Activated CD4-positive, CD25-positive, alpha-beta regulatory T cell (primary cell): Measurements from ENCODE around the gene CLTB.
A peak's percentile ranks its signal among the peaks of the same experiment; 100 is the strongest.

ENCODE experiments used
- DNase-seq, 4 experiments: peaks; one replicate each; lab custom pipeline; 2025; lab: John Stamatoyannopoulos, UW

Gene CLTB

DNA sequence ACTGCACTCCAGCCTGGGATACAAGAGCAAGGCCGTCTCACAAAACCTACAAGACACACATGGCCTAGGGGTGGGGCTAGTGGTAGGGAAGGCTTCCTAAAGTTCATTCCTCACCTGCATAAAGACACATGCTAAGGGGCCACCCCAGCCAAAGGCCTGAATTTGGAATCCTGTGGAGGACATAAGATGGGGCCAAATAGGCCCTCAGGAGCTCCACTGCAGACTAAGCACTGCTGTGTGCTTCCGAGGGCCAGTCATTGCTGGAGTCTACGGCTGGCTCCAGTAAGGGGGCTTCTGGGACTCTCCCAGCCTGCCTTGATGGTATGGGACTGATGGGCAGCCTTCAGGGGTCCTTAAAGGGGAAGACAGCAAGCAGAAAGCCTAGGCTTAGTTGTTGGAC lies 33.6 kb downstream of the CLTB start:
- no peak for DNase-seq

DNA sequence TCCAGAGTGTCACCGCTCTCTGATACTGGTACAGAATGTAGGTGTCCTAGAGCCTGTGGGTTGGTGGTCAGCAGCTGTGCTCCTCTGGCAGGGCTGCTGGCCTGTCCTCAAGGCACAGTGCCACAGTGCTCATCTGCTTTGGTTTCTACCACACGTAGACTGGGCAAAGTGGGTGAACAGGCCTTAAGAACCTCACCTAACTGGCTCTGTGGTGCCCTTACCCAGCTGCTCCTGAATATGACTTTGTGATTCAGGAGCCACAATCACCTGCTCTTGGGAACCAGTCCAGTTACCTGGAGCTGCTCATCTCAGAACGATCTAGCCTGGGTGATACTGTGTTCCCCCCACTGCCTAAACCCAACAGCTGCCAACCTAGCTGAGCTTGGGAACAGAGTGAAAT lies 34.4 kb downstream of the CLTB start:
- no peak for DNase-seq

DNA sequence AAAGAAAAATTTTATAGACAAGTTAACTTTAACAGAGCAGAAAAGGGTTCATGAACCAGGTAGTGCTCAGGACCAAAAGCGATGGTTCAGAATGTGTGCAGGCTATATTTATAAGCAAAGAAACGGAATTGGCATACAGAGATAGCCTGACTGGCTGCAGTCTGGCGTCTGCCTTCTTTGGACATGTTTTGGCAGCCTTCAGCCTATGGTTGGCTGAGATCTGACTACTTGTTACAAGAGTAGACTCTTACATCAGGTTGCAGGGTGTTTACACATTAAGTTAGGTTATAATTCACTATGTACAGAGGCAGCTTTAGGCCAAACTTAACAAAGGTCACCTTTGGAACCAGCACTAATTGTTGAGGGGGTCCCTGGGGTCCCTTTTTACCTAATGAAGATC lies 34.9 kb downstream of the CLTB start:
- no peak for DNase-seq

DNA sequence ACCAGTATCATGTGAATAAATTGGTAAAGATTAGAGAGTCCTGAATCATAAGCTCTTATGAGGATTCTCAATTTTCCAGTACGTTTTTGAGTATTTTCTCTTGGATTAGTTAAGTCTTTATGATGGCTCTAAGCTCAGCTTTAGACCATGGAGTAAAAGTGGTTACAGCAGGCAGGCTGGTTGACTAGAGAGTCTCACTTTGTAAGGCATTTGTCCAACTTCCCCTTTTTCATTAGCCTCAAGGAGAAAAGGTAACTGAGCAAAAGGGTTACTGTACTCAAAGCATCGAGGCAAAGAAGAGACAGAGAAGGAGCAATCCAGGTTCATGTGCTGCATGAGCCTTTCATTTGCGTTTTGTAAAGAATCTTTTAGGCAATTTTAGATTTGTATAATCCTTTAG lies 36.5 kb downstream of the CLTB start:
- DNase-seq: no peak

DNA sequence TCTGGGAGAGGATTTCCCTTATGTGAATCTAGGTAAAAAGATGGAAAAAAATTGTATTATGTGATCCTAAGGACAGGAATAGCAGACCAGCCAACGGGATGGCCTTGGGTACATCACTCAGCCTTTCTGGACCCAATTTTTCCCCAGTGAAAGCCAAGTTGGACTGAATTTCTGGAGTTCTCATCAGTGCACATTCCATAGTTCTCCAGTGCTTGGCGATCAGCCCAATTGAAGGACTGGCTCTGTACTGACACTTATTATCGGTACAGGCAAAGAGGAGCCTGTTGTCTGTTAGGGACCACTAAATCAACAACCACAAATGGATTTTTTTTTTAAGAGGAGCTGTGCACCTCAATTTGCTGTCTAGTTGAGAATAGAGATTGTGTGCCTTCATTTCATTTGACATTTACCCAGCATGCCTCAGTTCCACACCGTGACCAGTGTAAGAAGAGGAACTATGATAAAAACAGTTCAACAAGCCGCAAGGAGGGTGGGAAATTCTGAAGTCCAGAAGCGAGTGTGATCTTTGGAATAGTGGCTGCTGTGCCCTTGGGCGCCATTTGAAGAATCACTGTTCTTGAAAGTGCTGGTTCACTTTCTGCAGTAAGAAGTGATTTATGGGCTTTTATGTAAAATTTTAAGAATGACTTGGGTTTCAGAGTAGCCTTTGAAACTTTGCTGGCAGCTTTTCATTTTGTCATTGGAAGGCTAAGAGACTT lies 43.1 kb downstream of the CLTB start:
- DNase-seq: no peak

DNA sequence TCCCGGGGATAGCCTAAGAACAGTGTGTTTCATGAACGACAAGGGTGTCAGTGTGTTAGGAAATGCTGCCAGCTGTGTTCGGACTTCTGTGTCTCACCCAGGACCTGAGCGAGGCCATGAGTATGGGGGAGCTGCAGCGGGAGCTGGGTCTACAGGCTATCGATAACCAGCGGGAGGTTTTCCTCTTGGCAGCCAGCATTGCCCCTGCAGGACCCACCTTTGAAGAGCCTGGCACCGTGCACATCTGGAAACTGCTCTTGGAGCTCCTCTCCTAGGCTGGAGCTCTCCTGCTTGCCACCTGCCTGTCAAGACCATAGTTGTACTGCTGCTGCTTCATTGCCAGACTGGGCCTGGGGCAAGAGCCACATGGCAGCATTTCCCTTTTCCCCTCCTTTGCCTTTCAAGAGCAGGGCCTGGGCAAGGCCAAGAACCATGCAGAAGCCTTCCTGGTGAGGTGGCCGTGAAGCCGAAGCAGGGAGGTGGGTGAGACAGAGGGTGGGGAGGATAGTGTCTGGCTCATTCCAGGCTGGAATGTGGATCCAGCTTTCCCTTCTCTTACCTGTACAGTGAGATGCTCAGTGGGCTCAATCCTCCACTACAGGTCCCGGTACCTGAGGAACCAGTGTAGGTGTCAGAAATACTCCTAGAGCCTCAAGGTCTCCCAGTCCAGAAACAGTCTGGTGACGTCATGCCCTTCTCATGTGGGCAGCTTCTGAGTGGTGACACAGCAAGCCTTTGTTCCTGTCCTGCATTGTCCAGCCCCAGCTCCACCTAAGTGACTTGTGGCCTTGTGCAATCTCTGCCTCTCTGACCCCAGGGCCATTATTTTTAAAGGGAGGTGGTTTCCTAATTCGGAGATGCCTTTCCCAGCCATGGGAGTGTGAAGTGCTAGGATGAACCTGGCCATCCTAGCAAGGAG lies 44.5 kb downstream of the CLTB start:
- DNase-seq: no peak

DNA sequence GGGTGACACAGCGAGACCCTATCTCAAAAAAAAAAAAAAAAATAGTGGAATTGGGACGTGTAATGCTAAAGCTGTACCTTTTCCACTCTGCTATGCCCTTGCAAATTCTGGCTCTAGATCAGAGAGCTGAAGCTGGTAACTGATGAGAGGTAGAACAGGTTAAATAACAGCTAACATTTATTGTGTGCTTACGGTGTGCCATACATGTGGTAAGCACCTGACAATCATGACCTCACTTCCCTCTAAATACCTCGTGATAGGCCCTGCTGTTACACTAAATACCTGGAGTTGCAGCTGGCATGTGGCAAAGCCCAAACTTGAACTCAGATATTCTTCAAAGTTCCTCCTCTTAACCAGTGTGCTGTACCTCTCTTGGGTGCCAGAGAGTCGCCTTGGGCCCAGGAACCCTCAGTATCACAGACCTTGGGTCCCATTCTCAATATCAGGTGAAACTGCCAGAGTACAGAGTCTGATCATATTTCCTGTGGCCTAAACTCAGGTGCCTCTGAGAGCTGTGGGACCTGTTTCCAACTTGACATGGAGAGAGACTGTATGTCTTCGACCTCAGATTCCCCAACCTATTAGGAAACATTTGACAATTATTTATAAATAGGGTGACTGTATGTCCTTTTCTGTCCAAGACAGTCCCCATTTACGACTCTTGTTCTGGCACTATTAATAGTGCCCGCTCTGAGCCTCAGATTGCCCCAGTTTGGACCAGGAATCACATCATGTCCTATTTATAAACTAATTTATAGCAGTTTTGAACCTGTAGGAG lies 46.2 kb downstream of the CLTB start:
- no peak for DNase-seq

DNA sequence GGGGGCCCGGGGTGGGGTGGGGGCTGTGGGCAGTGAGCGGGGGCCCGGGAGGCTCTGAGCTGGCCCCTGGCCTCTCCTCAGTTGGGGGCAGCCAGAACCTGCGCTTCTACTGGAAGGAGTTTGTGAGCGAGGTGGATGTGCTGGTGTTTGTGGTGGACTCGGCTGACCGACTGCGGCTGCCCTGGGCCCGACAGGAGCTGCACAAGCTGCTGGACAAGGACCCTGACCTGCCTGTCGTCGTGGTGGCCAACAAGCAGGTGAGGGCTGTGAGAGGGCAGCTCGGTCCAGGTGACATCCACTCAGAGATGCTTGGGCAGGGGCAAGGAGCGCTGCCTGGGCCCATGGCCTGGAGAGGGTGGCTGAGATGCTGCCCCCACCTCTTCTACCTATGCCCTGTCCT lies 47.6 kb downstream of the CLTB start:
- no peak for DNase-seq

DNA sequence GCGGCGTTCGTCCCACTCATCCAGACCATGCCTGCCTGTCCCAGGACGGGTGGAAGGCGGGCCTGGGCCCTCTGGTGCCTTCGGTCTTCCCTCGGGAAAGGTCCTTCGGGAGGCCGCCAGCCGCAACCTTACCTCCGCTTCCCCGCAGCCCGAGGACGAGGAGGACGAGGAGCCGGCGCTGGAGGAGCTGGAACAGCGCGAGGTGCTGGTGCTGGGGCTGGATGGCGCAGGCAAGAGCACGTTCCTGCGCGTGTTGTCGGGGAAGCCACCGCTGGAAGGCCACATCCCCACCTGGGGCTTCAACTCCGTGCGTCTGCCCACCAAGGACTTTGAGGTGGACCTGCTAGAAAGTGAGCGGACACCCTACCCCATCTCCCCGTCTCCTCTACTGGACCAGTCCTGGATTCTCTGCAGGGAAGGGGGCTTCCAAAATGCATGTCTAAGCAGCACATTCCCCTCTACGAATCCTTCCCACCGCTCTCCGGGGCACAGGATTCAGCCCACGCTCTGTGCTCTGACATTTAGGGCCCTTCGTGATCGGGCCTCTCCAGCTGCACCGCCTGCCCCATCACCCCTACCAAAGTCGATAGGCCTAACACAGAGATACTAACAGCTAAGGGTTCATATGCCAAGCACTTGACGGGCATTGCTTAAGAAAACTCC lies 50.0 kb downstream of the CLTB start:
- no peak for DNase-seq

DNA sequence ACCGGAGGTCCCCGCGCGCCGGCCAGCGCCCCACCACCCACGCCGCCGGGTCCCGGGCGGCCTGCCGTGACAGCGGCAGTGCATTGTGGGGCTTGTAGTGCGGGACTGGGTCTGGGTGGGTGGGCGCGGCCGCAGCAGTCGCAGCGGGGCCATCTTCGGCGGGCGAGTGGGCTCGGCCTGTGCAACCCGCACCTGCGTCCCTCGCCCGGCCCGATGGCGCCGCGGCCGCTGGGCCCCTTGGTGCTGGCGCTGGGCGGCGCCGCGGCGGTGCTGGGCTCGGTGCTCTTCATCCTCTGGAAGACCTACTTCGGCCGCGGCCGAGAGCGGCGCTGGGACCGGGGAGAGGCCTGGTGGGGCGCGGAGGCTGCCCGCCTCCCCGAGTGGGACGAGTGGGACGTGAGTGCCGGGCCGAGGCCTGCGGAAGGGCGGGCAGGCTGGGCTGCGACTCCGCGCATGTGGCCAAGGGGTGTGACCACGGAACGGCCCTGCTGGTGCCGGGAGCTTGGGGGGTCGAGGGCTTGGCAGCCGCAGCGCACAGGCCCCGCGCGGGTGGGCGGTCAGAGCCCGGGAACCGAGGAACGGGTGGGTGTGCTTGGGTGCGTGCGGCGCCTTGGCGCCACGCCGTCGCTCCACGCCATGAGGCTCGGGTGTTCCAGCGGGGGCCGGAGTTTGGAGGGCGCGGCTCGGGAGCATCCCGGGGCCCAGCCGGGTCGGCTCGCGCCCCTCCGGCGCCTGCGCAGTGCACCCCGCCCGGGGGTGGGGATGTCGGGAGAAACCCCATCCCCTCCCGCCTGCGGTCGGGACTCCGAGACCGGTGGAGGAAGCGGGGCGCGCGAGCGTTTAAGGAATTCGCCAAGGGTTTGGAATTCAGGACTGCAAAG lies 50.7 kb downstream of the CLTB start, which contains the start of gene ARL10:
Gene ARL10 (plus strand): TSS at position 137 of the 881 bp plus-strand sequence. CDS start 77 bp downstream, at position 214.
- DNase-seq: peak; percentile 16 to 36 (median 26)

DNA sequence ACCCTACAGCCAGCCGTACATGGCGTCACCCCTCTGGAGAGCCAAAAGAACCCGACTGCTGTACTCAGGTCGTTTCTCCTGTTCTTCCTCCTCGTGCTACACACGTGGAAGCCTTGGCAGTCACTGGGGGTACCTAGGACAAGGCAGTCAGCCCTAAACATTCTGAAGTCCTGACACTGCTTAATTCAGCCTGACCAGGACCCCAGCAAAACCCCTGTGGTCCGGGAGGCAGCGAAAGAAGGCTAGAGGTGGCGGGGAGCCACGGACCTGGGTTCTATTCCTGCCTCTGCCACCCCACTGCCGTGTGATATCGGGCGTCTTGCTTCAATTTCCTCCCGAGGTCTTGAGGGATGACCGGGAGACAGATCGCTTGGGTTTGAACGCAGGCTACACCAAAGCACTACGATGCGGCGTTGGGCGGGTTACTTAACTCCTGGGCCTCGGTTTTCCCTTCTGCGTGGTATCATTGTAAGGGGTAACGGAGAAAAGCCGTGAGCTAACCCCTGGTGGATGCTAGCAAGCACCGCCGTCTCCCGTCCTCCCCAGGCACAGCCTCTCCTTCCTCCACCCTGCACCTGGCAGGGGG lies 51.5 kb downstream of the CLTB start:
- DNase-seq: no peak

DNA sequence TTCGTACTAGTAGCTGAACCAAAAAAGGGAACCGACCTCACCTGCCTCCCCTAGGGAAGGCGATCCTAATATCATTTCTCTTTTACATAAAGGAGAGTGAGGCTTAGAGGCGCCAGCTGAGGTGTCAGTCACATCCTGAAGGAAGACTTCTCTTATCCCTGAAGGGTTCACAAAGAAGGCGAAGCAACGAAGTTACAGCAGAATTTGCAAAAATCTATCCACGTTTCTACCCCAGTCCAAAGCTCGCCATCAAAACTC lies 54.2 kb downstream of the CLTB start:
- no peak for DNase-seq

DNA sequence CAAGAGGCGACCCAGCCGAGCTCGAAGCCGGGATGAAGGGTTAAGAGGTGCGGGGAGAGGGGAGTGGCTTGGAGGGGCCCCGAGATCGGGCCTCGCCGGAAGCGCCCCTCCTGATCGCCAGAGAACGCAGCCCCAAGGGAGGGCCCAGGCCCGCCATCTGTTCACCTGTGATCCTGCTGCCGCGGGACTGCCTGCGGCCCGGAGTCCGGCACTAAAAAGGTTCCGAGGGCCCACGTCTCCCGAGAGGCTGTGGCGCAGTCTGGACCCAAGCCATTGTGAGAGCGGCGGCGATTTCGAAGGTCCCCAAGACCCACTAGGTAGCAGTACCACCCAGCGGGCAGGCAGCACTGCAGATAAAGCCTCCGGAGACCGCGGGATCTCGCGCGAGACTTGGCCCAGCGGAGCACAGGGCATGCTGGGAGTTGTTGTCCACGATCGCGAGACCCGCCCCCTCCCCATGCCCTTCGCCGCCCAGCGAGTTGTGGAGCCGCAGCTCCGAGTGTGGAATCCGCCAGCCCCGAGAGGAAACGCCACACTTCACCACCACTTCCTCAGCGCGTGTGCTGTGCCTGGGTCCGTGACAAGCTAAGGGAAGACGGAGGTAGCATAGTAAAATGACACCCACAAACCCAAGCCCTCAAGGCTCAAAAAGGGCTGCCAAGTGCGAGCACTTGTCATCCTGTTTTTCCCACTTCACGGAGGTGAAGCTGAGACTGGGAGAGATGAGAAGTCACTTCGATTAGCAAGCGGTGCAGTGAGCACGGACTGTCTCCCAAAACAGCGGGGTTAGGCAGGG lies 54.7 kb downstream of the CLTB start, which contains the start of gene KIAA1191:
Gene KIAA1191 (minus strand): TSS at position 328 of the 796 bp plus-strand sequence. CDS start 2,256 bp downstream, outside the sequence.
- DNase-seq: peak; percentile 75 to 91 (median 88)

DNA sequence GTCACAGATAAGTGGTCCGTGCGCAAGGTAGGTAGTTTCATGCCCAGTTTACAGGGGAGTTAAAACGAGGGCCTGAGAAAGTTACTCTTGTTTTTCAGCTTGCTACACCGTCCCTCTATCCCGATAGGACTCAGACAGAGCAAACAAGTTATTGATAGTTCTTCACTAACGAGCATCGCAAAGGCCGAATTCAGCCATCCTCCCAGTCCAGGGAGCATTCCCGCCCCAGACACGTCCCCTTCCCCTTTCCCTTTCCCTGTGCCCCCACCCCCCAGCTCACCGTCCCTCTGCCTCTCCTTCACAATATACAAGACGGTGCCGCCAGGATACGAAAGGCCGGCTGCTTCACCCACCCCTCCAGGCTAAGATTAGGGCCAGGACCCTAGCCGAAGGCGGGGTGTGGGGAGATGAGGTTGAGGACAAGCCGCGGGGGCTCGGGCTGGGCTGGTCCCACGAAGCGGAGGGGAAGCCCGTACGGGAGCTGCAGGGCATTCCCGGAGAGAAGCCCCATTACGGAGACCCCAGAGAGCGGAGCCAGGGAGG lies 55.4 kb downstream of the CLTB start:
- no peak for DNase-seq

DNA sequence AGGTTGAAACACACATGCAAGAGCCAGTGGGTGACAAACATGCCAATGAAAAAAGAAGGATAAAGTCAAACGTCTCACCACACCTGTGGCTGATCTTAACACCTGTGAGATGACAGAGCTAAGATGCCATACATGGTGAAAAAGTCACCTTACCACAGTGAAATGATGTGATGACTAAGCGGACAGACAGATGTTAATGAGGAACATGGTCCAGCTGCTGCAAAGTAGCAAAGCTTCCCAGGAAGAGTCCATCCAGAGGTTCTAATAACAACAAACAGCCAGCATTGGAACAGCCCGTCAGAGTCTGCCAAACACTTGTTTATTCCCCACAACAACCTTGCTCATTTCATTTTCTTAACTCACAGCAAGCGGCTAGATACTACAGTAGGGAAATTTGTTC lies 56.7 kb downstream of the CLTB start:
- no peak for DNase-seq

DNA sequence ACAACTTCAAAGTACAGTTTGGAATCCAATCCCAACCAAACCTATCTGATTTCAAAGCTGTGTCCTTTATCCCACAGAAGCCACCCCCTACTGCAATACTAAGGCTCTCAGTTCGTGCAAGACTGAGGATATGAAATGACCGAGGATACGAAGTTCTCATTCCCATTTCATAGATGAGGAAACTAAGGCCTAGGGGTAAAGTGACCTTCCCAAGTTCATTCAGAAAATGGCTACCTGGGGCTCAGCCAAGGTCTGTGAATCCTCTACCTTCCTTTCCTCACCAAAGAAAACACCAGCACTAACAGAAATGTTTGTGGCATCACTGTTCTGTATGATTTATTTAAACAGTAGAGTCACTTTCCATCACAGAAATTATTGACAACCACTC lies 60.2 kb downstream of the CLTB start:
- no peak for DNase-seq

DNA sequence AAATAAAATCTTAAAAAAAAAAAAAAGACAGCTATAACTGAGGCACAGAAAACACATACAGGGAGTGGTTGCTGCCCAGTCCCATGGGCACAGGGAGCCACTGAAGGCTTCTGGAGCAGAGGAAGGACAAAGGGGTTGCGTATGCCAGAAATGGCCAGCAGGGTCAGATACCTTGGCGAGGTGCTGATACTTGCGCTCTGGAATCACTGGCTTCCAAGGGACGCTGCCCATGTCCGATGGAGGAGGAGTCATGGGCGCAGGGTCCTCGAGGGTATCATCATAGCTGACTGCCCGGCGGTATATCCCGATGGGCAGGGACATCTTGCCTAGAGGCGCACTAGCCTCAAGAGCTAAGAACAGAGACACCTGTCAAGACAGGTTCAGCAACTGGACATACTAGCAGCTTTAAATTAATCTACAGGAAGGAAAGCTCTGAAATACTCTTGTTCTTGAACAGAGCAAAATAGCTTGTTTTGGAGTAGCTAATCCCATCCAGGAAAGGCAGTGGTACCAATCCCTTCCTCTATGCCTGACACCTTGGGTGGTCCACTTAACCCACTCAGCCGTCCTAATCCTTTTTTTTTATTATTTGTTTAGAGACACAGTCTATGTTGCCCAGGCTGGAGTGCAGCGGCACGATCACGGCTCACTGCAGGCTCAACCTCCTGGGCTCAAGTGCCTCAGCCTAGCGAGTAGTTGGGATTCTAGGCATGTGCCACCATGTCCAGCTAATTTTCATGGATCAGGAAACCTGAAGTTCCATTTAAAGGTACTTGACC lies 60.8 kb downstream of the CLTB start:
- DNase-seq: no peak

DNA sequence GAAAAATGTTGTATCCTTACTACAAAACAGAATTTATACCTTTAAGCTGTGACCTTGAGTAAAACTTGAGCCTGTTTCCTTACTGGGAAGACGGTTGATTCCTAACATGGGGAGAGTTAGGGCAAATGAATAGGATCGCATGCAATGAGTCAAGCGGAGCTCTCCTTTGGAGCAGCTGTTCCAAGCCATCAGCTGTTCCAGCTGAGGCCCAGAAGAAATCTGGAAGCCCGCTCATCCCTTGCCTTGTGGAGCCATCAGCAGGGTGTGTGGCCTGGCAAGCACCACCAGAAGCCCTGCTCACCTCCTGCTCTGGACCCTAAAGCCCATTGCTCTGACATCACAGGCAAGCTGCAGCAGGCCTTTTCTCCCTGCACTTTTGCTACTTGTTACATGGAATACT lies 62.8 kb downstream of the CLTB start:
- DNase-seq: no peak
